Inflammatory macrophage treated with lipopolysaccharide for 1 hour (primary cell): ENCODE data around the gene FAM50A.
"Not testable (repeated sequence)": the region's sequence is repeated elsewhere in the genome, so short reads cannot be mapped to it uniquely, and the experiment has no call there.

Experiments
- DNase-seq, 2 donors: peaks; one replicate each; pipeline ENCODE4 v3.0.0-alpha.2; 2020 to 2022

FAM50A gene, protein sequence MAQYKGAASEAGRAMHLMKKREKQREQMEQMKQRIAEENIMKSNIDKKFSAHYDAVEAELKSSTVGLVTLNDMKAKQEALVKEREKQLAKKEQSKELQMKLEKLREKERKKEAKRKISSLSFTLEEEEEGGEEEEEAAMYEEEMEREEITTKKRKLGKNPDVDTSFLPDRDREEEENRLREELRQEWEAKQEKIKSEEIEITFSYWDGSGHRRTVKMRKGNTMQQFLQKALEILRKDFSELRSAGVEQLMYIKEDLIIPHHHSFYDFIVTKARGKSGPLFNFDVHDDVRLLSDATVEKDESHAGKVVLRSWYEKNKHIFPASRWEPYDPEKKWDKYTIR

DNA sequence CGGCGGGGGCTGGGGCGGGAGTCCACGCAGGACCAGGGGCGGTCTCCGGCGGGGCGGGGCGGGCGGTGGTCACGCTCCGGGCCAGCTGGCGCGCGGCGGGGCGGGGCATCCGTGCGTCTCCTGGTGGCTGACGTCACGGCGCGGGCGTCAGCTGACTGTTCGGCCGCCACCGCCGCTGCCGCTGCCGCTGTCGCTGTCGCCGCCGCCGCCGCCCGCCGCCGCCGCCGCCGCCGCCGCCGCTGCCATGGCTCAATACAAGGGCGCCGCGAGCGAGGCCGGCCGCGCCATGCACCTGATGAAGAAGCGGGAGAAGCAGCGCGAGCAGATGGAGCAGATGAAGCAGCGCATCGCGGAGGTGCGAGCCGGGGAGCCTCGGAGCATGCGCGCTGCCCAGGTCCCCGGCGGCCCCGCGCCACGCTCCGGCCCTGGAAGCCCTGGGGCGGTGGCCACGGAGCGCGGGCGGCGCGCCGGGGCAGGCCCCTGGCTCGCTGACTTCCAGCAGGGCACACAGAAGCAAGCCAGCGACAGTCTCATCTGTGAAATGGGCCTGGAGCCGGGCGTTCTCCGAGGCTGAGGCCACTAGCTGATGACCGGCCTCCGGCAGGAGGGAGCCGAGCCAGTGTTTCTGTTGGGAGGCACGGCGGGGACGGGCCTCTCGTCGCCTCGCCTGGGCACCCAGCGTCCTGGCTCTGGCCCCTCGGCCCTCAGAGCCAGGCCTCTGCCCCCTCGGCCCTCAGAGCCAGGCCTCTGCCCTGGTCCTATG lies at the start of gene FAM50A:
Gene FAM50A (plus strand): TSS at position 150 of the 763 bp plus-strand sequence. CDS start 95 bp downstream, at position 245.
- peak; percentile 56 to 60 for DNase-seq

DNA sequence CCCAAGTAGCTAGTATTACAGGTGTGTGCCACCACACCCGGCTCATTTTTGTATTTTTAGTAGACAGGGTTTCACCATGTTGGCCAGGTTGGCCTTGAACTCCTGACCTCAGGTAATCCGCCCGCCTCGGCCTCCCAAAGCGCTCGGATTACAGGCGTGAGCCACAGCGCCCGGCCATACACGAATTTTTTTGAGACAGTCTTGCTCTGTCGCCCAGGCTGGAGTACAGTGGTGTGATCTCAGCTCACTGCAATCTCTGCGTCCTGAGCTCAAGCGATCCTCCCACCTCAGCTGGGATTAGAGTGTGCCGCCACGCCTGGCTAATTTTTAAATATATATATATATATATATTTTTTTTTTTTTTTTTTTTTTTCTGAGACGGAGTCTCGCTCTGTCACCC lies 47.6 kb upstream of the FAM50A start:
- DNase-seq, result not testable (repeated sequence)

DNA sequence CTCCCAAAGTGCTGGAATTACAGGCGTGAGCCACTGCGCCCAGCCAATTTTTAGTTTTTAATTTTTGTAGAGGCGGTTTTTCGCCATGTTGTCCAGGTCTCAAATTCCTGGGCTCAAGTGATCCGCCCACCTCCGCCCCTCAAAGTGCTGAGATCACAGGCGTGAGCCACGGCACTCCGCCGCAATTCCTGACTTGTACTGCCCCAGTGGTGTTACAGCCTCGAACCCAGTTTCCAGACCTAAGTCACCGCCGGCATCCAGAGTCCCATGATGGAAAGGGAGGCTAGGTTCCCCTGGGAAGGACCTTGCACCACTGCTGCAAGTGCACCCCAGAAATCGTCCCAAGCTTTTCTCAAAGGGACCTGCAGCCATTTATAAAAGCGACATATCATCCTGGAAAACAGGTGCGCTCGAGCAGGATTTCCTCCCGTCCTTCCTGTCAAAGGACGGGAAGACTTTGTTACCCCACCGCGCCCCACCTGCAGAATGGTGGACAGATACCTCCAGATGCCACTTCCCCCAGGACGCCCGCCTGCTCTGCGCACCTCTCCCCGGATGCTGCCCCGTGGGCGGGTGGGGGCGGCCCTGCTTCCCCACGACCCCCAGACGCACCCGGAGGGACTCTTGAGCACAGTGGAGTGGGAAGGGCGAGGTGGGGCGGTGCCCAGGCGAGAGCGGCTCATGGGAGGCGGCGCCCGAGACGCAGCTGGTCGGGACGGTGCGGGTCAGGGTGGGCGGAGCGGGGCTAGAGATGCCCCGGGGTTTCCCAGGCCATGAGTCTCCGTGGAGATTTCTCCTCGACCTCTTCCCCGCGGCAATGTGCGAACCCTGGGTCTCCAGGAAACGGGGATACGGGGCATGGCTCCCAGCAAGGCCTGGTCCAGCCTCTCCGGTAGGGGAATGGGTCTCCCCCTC lies 46.7 kb upstream of the FAM50A start:
- peak; percentile 63 to 75 for DNase-seq

DNA sequence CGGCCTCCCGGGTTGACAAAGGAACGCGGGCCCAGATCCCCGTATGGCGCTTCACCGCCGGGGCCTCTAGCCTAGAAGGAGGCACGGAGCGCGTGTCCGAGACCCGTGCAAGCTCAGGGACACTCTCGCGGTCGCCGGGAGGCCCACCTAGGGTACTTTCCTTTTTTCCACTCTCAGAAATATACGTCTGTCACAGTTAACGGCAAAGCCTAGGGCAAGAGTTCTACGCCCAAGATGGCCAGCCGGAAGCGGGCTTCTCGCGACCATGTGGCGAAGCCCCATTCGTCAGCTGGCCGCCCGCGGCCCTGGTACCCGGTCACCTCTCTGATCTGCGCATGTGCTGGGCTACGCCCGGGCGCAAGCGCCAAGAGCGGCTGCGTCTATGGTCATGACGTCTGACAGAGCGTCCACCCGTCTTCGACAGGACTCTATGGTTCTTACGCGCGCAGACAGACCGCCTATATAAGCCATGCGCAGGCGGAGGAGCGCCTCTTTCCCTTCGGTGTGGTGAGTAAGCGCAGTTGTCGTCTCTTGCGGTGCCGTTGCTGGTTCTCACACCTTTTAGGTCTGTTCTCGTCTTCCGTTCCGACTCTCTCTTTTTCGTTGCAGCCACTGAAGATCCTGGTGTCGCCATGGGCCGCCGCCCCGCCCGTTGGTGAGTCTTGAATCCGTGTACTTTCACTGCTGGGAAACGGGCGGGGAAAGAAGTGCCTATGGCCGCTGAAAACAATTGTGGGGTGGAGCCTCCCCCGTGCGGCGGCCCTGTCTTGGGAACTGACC lies 45.9 kb upstream of the FAM50A start, which contains the start of gene RPL10:
Gene RPL10 (plus strand): TSS at position 490 of the 780 bp plus-strand sequence. CDS start 143 bp downstream, at position 633.
- peak; percentile 89 to 93 for DNase-seq

DNA sequence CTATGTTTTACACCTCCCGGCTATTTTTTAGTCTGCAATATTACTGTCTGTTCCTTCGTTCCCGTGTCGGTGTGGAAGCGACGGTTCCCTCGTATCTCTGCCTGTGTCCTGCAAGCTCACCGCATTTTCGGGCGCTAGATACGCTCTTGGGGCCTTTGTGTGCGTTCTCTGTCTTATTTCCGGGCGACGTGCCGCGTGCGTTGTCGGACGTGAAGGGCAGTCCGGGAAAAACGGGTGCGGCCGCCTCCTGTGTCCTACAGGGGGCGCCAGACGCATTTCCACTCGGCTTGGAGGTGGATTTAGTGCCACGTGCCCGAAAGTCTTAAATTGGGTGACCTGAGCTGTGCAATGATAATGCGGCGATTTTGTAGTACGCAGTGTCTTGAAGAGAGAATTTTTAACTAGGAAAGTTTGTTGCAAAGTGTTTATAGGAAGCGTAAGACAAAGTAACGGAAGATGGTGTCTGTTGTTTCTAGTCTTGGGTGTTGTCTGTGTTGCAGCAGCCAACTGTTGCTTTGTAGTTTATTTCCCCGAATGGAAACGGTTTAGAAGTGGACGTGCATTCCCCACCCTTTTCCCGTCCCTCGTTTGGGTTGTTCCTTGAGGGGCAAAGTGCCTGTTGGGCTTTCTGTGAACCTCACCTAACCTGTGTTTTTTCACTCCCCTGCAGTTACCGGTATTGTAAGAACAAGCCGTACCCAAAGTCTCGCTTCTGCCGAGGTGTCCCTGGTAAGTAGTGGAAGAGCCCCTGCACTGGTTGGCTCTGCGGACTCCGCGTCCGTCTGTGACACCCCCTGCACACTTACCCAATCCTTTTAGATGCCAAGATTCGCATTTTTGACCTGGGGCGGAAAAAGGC lies 45.0 kb upstream of the FAM50A start:
- peak; percentile 66 to 81 for DNase-seq

DNA sequence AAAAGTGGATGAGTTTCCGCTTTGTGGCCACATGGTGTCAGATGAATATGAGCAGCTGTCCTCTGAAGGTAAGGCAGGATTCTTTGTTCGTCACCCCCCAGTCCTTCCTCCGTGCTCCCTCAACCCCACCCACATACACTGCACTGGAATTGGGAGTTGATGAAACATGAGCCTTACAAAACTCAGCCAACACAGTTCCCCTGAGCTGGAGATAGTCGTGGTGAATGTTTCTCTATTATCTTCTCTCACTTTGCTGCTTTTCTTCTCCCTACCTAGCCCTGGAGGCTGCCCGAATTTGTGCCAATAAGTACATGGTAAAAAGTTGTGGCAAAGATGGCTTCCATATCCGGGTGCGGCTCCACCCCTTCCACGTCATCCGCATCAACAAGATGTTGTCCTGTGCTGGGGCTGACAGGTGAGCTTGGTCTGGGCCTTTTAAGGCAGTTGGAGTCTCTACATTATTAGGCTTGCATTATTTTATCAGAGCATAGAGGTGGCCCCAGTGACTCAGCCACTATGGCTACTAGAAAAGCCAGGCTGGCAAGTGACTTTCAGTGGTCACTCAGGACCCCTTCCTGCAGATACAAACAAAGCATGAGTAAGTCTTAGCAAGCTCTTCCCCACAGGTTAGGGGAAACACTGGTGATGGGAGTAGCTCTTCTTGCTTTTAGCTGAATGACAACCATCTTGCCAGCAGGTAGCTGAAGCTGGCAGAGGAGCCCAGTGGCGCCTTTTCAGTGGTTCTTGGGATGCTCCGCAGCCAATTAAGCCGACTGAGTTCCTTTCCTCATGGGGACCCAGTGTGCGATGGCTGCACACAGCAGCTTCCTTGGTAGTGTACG lies 44.2 kb upstream of the FAM50A start:
- peak in 1 of 2 donors; percentile 2 for DNase-seq

DNA sequence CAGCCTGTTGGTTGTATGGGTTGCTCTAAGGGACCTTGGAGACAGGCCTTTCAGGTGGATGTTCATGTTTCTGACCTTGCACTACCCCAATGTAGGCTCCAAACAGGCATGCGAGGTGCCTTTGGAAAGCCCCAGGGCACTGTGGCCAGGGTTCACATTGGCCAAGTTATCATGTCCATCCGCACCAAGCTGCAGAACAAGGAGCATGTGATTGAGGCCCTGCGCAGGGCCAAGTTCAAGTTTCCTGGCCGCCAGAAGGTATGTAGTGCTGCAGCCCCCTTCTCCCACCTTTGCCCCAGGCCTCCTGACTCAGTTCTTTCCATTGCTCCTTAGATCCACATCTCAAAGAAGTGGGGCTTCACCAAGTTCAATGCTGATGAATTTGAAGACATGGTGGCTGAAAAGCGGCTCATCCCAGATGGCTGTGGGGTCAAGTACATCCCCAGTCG lies 43.5 kb upstream of the FAM50A start:
- not testable (repeated sequence) for DNase-seq

DNA sequence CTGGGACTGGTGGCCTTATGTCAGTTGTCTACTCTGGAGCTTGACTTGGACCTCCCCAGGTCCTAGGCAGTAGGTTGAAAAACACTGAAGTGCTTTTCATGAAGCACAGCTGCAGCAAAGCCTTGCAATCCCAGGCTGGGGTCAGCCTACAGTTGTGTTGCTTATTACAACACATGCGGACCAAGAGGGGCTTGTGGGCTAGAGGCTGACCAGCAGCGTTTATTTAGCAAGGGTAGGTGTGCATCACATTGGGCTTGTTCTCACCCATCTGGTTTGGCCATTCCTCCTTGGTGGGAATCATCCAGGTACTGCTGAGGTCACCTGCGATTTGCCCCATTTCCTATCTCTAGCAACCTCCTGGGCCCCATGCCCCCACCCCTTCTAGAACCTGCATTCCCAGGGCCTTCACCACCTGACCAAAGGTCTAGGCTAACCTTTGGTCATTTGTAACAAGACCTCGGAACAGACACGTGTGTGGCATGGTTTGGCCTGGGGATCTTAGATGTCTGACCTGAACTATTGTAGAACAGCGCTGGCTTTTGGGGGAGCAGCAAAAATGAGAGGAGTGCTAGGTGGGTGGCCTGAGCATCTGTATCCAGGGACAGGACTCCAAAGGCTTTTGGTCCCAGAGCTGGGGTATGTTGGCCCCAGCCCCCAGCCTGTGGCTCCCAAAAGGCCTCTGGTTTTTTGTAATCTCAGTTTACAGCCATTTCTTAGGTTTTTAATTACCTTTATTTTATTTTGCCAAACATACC lies 42.7 kb upstream of the FAM50A start:
- no peak for DNase-seq

DNA sequence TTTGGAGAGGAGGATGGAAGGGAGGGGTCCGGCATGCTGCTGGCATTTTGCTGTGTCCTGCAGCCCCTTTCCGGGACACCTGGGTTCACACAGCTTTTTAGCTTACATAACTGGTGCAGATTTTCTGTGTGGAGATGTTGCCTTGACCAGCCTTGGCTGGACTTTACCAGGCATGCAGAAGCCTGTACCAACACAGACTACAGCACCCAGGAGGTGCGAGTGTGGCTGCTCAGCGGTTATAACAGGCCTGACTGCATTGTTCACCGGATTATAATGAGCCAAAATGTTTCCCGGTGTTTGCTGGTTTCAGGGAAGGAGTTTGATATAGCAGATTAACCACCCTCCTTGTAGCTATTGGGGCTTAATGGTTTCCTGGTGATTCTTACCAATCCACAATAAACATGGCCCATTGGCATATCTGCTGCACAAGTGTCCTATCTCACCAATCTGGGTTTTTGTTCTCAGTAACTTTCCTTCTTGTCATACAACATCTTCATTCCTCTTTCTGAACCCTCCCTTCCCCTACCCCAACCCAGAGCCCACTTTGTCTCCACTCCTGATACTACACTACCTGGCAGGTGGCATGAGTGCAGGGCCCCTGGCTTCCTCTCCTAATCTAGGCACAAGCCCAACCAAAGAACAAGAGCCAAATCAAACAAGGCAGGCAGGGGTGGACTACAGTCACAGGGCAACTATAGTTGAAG lies 41.9 kb upstream of the FAM50A start:
- no peak for DNase-seq

DNA sequence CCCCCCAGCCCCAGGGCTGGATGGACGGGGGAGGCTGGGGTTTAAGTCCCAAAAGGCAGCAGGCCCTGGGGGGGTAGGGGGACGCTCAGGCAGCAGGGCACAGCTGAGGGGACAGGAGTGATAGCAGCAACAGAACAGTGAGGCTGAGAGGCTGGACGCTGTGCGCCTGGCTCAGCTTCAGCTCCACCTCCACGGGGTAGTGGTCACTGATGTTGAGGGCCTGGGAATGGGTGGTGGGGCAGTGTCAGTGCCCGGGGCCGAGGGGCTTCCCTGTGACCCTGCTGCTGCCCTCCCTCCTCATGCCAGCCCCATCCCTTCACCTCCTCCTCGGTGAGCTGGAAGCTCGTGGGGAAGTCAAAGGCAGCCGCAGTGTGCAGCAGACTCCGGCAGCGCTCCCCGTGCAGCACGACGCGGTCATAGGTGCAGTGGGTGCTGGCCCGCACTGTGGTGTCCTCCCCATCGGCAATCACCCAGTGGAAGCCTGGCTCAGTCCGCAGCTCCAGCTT lies 41.3 kb upstream of the FAM50A start:
- DNase-seq, result no peak

DNA sequence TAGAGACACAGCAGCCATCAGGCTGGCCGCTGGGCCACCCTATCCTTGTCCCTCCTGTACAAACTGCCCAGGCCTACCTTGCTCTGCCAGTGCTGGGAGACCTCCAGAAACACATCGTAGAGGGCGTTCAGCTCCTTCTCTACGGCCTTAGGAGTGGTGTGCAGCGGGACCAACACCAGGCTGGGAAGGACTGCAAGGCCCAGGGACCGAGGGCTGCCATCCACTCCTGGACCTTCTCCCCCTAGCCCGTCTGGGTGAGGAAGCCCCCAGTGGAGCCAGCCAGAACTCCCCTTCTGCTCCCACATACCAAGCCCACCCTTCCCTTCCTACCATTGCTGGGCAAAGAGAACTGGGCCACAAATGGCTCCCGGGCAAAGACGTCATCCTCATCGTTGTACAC lies 40.7 kb upstream of the FAM50A start:
- no peak for DNase-seq

DNA sequence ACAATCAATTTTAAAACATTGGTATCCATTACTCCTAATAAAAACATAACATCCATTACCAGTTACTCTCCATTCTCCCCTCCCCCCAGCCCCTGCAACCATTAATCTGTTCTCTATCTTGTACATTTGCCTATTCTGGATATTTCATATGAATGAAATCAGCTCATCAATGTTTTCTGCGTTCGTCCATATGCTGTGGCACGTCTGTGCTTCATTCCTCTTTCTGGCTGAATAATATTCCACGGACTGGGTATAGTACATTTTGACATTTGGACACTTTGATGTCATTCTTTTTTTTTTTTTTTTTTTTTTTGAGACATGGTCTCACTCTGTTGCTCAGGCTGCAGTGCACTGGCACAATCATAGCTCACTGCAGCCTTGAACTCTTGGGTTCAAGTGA lies 40.1 kb upstream of the FAM50A start:
- no peak for DNase-seq

DNA sequence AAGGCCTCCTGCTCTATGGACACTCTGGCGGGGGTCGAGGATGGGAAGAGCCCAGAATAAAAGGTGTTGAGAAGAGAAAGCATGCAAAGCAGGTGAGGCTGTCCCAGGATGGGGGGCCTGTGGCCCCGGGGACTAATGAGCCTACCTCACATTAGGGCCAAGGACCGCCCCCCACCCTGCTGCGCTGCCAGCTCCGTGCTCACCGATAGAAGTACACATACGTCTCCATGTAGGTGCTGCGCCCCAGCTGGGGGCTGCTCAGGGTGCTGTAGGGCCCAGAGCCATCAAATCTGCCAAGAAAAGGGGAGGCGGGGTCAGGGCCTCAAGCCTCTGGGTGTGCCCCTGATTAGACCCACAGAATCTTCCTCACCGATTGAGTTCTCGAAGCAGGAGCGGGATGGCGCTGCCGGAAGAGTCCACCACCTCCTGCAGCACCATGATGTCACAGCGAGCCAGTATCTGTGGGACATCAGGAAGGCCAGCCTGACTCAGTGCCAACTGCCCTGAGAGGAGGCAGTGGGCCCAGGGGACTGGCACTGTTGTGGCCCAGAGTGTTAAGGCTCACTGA lies 39.2 kb upstream of the FAM50A start:
- no peak for DNase-seq

DNA sequence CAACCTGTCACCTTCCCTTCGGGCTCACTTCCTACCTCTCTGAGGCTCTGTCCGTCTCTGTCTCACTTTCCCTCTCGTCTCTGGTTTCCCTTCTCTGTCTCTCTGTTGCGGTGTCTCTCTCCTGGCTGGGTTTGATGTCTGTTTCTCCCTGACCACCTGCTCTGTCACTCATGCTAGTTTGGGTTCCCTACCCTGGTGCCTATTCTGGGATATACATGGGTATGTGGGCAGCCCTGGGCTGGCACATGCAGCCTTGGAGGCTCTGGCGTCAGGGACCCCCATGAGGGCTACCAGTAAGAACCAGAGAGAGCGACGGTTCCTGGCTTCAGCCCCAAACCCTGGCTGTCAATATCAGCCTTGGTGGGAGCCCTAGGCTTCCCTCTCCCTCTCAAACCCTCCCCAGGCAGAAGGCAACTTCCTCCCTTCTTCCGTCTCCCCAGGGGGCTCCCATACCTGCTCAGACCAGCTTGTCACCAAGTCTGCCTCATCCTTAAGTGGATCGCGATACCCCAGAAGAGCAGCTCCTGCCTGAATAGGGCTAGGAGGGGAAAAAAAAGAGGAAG lies 35.2 kb upstream of the FAM50A start:
- DNase-seq, result no peak

DNA sequence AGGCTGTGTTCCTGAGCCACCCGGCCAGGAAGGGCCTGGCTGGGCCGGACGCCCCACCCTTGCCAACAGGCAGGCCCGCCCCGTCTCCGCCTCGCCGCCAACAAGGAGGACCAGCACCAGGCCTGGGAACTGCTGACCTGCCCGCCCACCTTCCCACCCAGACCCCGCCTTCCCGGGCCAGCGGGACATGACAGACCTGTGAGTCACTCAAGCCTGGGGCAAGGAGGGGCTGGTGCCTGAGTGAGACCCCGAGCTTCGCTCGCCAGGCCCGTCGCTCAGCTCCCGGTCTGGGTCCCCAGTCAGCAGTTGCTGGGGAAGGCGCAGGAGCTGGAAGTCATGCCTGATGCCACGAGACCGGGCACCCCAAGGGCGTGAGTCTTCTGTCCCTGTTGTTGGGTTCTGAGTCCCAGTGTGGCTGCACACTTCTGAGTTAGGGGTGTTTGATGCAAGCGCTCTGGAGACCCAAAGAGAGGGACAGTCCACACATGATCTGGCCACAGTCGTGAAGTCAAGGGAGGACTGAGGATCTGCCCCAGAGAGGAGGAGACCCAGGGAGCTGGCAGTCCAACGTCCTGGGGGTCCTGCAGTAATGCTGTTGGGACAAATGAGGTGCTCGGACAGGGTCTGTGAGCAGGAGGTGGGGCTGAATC lies 34.6 kb upstream of the FAM50A start, which contains the start of gene DNASE1L1:
Gene DNASE1L1 (minus strand): TSS at position 33 of the 650 bp plus-strand sequence. CDS start 3,686 bp downstream, outside the sequence.
- peak; percentile 76 to 89 for DNase-seq

DNA sequence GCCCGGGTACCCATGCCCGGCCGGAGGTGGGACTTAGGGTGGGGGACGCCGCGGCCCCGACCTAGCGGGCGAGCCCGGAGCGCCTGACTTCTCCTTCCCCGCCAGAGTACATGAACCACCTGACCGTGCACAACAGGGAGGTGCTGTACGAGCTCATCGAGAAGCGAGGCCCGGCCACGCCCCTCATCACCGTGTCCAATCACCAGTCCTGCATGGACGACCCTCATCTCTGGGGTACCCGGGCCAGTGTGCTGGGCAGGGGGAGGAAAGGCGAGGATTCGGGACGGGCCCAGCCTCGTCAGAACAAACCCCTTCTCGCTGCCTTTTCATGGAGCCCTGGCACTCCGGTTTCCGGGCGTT lies 32.0 kb upstream of the FAM50A start:
- DNase-seq, result peak in 1 of 2 donors; percentile 33

DNA sequence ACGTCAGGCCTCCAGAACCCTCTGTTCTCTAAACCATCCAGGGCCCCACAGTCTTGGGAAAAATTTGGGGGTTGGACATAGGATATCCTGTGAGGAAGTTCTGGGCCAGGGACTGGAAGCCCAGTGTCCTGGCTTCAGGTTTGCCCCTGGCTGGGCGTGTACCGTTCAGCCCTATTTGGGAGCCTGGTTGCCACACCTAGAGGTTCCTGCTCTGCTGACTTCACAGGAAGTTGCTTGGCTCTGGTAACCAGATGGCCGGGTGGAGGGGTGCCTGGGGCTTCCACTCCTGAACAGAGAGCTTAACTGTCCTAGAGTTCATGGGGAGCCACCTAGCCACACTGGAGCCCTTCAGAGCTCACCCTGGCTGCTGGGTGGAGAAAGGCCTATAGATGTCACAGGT lies 31.5 kb upstream of the FAM50A start:
- no peak for DNase-seq
